ENCODE results near the gene TRAK1. TPM values are rescaled to one million over a fixed set of nuclear protein-coding genes. Genes with fewer than 3 reads are reported as not detected.
"Not testable (repeated sequence)": the region's sequence is repeated elsewhere in the genome, so short reads cannot be mapped to it uniquely, and the experiment has no call there.

Gene TRAK1
- total RNA-seq, 1 donor from 2014 or later = 36.1 TPM

GRCh38 chr3:42101481-42101880, 10.3 kb downstream of the TRAK1 start:
- no peak for DNase-seq (ENCODE audit: low read depth)
- Histone ChIP-seq H3K36me3 (ENCODE audit: control insufficient read depth, insufficient read depth, low read length) (peaks cover 1% of the 10 kb centered on the region), H3K4me3 (ENCODE audit: low read depth, low read length) (no peak overlapping the region), H3K27me3 (ENCODE audit: control insufficient read depth, insufficient read depth, low read length) (no peaks in the 10 kb centered on the region)
- no peak for TF ChIP-seq CTCF (IDR thresholded peaks at IDR 0.05; ENCODE audit: insufficient read depth, low read length, severe bottlenecking)
- no peak for FAIRE-seq

- no peak for TF ChIP-seq CTCF (IDR thresholded peaks at IDR 0.05; ENCODE audit: insufficient read depth, low read length, severe bottlenecking)
- DNase-seq (ENCODE audit: low read depth) (peak; percentile 80), FAIRE-seq (no peak)
- Histone ChIP-seq H3K4me3 (ENCODE audit: low read depth, low read length) (no peak overlapping the region), H3K36me3 (ENCODE audit: control insufficient read depth, insufficient read depth, low read length) (peaks cover 1% of the 10 kb centered on the region), H3K27me3 (ENCODE audit: control insufficient read depth, insufficient read depth, low read length) (no peaks in the 10 kb centered on the region)
Observed at GRCh38 chr3:42102571-42102970, 11.4 kb downstream of the TRAK1 start.

DNA sequence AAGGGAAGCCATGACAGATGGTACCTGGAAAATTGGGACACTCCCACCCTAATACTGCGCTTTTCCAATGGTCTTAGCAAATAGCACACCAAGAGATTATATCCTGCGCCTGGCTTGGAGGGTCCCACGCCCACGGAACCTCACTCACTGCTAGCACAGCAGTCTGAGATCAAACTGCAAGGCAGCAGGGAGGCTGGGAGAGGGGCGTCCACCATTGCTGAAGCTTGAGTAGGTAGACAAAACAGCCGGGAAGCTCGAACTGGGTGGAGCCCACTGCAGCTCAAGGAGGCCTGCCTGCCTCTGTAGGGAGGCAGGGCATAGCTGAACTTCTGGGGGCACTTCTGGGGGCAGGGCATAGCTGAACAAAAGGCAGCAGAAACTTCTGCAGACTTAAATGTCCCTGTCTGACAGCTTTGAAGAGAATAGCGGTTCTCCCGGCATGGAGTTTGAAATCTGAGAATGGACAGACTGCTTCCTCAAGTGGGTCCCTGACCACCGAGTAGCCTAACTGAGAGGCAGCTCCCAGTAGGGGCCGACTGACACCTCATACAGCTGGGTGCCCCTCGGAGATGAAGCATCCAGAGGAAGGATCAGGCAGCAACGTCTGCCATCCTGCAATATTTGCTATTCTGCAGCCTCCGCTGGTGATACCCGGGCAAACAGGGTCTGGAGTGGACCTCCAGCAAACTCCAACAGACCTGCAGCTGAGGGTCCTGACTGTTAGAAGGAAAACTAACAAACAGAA, 12.9 kb downstream of the TRAK1 start:
- not testable (repeated sequence) for H3K4me3 ChIP-seq (ENCODE audit: low read depth, low read length); DNase-seq (ENCODE audit: low read depth); FAIRE-seq; H3K27me3 ChIP-seq (ENCODE audit: control insufficient read depth, insufficient read depth, low read length); H3K36me3 ChIP-seq (ENCODE audit: control insufficient read depth, insufficient read depth, low read length)

GRCh38 chr3:42105994-42106393, 14.8 kb downstream of the TRAK1 start:
- H3K27me3 ChIP-seq (ENCODE audit: control insufficient read depth, insufficient read depth, low read length); H3K36me3 ChIP-seq (ENCODE audit: control insufficient read depth, insufficient read depth, low read length); H3K4me3 ChIP-seq (ENCODE audit: low read depth, low read length); FAIRE-seq; DNase-seq (ENCODE audit: low read depth): not testable (repeated sequence)

DNA sequence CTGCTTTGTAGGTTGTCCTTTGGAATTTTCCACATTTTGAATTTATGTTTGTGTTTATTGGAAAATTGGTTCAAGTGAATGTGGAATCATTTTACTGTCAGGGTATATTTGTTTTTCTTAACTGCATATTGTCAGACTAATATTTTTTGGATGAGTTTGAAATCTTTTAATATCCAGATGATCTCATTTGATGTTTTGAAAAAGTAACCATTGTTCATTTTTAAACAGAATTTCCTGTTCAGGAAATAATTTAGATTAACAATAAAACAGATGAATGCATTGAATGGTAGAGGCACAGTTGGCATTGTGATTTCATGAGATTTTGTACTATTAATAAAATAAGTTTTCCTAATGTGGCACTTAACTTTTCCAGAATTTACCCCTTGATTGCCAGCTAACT, 15.5 kb downstream of the TRAK1 start:
- Histone ChIP-seq H3K27me3 (ENCODE audit: control insufficient read depth, insufficient read depth, low read length) (no peaks in the 10 kb centered on the region), H3K36me3 (ENCODE audit: control insufficient read depth, insufficient read depth, low read length) (peaks cover 1% of the 10 kb centered on the region), H3K4me3 (ENCODE audit: low read depth, low read length) (no peak overlapping the region)
- FAIRE-seq = no peak
- no peak for DNase-seq (ENCODE audit: low read depth)
- TF ChIP-seq CTCF (IDR thresholded peaks at IDR 0.05; ENCODE audit: insufficient read depth, low read length, severe bottlenecking) = no peak

DNA sequence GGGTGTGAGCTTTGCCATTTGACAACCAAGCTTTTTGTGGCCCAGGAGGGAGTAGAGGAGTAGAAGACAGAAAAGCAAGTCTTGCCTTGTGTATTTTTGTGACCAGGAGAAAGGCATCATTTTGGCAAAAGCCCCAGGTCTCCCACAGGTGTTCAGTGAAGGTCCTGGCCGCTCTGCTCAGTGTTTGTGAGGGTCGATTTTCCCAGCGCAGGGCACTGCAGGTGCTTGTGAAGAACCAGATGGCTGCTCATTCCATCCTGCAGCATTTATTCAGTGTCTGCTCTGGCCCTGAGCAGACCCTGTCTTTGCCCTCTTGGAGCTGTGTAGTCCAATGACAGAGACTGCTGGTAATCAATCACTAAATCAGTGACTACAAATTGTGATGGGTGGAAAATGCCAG, 19.5 kb downstream of the TRAK1 start:
- no peak overlapping the region for H3K4me3 ChIP-seq (ENCODE audit: low read depth, low read length)
- DNase-seq (ENCODE audit: low read depth) = no peak
- no peak for FAIRE-seq
- TF ChIP-seq CTCF (IDR thresholded peaks at IDR 0.05; ENCODE audit: insufficient read depth, low read length, severe bottlenecking) = no peak
- H3K27me3 ChIP-seq (ENCODE audit: control insufficient read depth, insufficient read depth, low read length) = no peaks in the 10 kb centered on the region
- no peaks in the 10 kb centered on the region for H3K36me3 ChIP-seq (ENCODE audit: control insufficient read depth, insufficient read depth, low read length)

DNA sequence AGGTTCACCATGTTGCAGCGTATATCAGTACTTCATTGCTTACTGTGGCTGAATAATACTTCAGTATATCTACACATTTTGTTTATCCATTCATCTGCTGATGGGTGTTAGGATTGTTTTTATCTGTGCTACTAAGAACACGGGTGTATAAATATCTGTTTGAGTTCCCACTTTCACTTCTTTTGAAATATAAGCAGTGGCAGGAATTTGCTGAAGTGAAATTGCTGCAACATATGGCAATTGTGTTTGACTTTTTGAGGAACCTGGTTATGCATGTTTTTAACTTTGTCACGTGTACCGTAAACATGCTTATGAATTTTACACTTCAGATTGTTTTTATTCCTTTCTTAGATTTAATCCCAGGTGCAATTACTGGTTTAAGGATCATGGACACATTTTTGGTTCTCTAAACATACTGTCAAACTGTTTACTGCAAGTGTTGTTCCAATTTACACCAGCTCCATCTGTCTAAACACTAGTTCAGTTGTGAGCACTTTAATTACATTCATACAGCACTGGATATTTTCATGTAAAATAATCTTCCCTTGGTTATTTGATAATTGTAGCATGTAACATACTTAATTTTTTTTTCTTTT, 23.1 kb downstream of the TRAK1 start:
- TF ChIP-seq CTCF (IDR thresholded peaks at IDR 0.05; ENCODE audit: insufficient read depth, low read length, severe bottlenecking) = no peak
- no peaks in the 10 kb centered on the region for H3K27me3 ChIP-seq (ENCODE audit: control insufficient read depth, insufficient read depth, low read length)
- H3K4me3 ChIP-seq (ENCODE audit: low read depth, low read length) = no peak overlapping the region
- no peak for DNase-seq (ENCODE audit: low read depth)
- FAIRE-seq = no peak
- no peaks in the 10 kb centered on the region for H3K36me3 ChIP-seq (ENCODE audit: control insufficient read depth, insufficient read depth, low read length)

Measured in bronchial epithelial cell (primary cell).